ENCODE results near the gene HOXA11. TPM values are rescaled to one million over a fixed set of nuclear protein-coding genes. Genes with fewer than 3 reads are reported as not detected.

The HOXA11 gene
- total RNA-seq, 1 donor from 2014 or later, result not detected

DNA sequence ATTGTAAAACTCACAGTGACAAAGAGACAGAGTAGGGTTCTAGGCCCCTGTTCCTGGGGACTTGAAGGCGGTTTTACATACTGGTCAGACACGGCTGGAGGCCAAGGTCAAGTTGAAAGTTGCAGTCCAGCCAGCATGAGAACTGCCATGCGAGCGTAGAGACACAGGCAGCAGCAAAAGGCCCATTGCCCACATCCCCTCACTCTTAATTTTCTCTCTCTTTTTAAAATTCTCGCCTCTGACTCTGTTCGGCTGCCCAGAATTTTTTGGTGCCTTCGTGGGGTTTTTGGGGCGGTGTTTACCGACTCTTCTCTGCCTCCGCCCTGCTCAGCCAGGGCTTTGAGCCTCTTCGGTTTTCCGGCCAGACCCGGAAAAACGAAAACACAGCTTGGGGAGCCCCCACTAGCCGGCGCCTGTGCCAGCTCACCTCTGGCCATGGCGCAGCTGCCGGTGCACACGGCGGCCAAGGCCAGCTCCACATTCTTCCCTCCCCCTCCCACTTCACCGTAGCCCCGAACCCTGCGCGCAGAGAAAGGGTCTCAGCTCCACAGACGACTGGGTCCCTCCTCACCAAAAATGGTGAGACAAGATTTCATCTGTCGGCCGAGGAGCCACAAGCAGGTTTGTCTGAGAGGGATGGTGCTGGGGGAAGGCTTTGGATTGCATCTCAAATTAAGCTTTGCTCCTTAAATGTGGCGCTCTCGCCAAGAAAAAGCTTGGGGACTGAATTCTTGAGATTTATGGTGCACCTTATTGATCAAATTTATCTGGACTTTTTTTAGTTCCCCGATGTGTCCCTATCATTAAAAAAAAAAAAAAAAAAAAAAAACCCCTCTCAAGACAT is 17.2 kb upstream of the HOXA11 start:
- intact Hi-C loops (cut with micrococcal nuclease), result no loop called here
- Mint-ChIP-seq H3K4me3 (no peak overlapping the region), H3K27me3 (peaks cover 84% of the 10 kb centered on the region), H3K36me3 (ENCODE audit: low read depth) (peaks cover 5% of the 10 kb centered on the region), H3K4me1 (peaks cover 13% of the 10 kb centered on the region), H3K9me3 (no peaks in the 10 kb centered on the region), H3K27ac (no peak overlapping the region)
- no peak for DNase-seq

DNA sequence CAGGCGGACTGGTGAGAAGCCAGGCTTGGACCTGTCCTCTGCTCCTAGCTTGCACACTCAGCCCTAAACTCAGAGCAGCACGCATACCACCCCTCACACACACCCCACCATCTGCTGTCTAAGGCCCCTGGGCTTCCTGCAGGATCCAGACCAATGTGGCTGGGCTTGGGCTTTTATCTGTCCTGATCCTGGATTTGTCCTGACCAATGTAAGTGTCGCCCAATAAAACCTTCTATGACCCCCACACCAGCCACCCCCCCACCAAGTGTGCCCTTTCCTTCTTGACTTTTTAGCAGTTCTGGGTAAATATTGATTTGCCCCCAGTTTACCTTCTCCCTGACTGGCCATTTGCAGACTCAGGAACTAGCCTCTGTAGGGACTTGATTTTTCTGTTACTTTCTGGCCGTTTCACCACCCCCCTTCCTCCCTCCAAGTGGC is 16.6 kb upstream of the HOXA11 start:
- H3K4me3 Mint-ChIP-seq, result no peak overlapping the region
- H3K4me1 Mint-ChIP-seq, result peaks cover 13% of the 10 kb centered on the region

DNA sequence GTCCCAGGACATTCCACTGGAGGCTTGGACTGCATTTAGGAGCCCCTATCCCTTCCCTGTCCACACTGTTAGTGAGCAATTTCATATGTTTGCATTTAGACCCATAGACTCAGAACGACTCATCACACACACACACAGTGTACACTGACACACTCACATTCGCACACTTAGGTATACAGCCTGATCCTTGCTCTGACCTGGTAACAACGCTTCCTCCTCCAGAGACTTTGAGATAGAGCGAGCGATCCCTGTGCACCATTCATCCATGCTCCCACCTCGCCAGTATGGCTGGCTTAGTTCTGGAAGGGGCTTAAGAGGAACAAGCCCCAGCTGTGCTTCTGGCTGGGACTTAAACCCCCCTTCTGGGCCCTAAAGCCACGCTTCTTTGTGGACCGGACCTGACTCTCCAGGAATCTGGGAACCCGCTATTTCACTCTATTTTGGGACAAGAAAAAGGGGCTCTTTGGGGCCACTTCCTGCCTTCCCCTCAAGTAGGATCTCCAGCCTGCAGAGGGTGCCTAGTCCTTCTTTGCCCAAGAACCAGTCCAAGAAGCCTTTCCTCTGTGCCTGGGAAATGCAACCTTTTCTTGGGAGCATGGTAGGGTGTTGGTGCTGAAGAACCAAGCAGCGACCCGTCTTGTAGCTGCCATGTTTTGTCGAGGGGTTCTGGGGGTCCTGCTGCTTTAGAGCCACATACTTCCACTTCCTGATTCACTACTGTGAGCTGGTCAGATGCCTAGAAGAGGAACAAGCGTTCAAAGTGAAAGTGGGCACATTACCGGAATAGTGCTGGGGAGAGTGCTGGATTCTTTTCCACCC is 15.9 kb upstream of the HOXA11 start:
- no peaks in the 10 kb centered on the region for H3K9me3 Mint-ChIP-seq
- peaks cover 13% of the 10 kb centered on the region for H3K4me1 Mint-ChIP-seq
- peaks cover 5% of the 10 kb centered on the region for H3K36me3 Mint-ChIP-seq (ENCODE audit: low read depth)
- peak overlapping the region; percentile 28 for H3K4me3 Mint-ChIP-seq
- peak overlapping the region; percentile 84 for H3K27ac Mint-ChIP-seq
- H3K27me3 Mint-ChIP-seq, result peaks cover 82% of the 10 kb centered on the region
- intact Hi-C loops (cut with micrococcal nuclease), result no loop called here
- no peak for DNase-seq

More for the DNA sequence above, 16.6 kb upstream of the HOXA11 start:
- peaks cover 5% of the 10 kb centered on the region for H3K36me3 Mint-ChIP-seq (ENCODE audit: low read depth)
- intact Hi-C loops (cut with micrococcal nuclease), result no loop called here
- DNase-seq, result no peak
- H3K27me3 Mint-ChIP-seq, result peaks cover 83% of the 10 kb centered on the region
- H3K9me3 Mint-ChIP-seq, result no peaks in the 10 kb centered on the region
- H3K27ac Mint-ChIP-seq, result no peak overlapping the region

DNA sequence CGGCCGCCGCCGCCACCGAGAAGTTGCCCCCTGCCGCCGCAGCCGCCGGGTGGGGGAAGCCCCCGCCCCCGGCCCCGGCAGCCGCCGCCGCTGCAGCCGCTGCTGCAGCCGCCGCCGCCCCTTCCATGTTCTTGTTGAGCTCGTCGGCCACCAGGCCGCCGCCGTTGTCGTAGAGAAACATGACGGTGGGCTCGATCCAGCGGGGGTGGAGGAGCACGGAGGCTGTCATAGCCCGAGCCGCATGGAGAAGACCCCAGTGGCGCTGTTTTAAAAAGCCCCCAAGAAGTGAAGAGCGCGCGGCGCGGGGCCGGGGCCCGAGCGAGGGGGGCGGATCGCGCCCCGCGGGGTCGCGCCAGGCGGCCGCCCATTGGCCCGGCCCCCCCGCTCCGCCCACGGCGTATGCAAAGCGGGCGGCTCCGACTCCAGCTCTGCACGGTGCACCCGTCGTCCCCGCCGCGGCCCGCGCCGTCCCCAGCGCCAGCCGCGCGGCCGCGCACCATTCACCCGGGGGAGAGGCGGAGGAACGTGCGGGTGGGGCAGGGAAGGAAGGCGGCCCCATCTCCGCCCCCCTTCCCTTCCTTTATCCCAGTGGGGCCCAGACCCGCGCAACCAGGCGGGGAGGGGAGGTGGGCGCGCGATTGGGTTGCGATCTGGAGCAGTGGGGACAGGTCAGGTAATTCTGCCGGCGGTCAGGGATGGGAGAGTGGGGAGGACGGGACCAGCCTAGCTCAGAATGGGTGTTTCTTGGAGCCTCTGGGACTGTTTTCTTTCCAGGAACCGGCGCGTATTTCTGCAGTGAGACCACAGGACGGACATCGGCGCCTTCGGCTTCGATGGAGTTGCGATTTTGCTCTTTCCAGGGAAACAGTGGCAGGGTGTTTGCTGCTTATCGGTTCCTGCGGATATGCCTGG is 15.1 kb upstream of the HOXA11 start, which contains the start of gene HOXA13:
TSS of gene HOXA13 (minus strand) at position 243 of the 912 bp plus-strand sequence. CDS start at position 229, 14 bp downstream.
- DNase-seq, result no peak
- H3K36me3 Mint-ChIP-seq (ENCODE audit: low read depth), result peaks cover 5% of the 10 kb centered on the region
- peaks cover 13% of the 10 kb centered on the region for H3K4me1 Mint-ChIP-seq
- H3K27me3 Mint-ChIP-seq, result peaks cover 80% of the 10 kb centered on the region
- H3K9me3 Mint-ChIP-seq, result no peaks in the 10 kb centered on the region
- H3K27ac Mint-ChIP-seq, result peak within 1 kb of the TSS; percentile 84
- intact Hi-C loops (cut with micrococcal nuclease), result loop anchor here (2.0 to 5.0 kb wide), 4 partner anchors 15 to 897 kb away; partner anchors contain the start of gene HOXA11
- peak within 1 kb of the TSS; percentile 44 for H3K4me3 Mint-ChIP-seq

DNA sequence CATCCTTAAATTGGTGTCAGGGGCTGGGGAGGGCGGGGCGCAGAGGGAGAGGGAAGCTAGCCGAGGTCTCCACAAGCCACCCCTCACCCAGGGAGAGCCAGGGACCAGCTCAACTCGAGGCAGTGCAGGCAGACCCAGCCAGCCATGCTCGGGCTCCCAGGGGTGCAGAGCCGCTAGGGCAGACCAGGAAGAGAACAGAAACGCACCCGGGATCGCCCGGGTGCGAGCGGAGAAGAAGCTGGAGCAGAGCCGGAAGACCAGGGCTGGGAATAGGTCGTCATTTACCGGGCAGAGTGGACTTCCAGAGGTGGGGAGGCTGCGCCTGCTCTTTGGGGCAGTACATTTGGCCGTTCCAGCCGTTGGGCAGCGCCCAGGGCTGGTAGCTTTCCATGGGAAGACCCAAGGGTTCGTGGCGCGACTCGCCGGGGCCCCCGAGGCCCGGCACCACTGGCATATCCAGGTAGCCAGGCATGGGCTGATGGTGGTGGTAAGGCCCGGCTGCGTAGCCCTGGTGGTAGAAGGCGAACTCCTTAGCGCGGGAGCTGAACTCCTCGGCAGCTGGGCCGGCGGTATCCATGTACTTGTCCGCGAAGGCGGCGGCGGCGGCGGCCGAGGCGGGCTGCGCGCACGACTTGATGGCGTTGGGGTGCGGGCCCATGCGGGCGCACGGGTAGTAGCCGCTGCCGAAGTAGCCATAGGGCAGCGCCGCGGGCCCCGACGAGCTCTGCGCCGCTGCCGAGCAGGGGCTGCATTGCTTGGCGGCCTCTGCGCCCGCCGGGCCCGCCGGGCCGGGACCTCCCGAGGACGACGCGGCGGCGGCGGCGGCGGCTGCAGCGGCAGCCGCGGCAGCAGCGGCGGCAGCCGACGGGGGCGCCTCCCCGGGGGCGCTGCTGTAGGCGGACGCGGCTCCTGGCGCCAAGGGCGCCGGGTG is 14.1 kb upstream of the HOXA11 start:
- no peaks in the 10 kb centered on the region for H3K9me3 Mint-ChIP-seq
- peaks cover 5% of the 10 kb centered on the region for H3K36me3 Mint-ChIP-seq (ENCODE audit: low read depth)
- peak overlapping the region; percentile 44 for H3K4me3 Mint-ChIP-seq
- intact Hi-C loops (cut with micrococcal nuclease), result loop anchor here (2.0 to 5.0 kb wide), 4 partner anchors 14 to 898 kb away; partner anchors contain the start of gene HOXA11
- H3K4me1 Mint-ChIP-seq, result peaks cover 11% of the 10 kb centered on the region
- peak; percentile 60 for DNase-seq
- H3K27me3 Mint-ChIP-seq, result peaks cover 80% of the 10 kb centered on the region
- peak overlapping the region; percentile 78 for H3K27ac Mint-ChIP-seq

DNA sequence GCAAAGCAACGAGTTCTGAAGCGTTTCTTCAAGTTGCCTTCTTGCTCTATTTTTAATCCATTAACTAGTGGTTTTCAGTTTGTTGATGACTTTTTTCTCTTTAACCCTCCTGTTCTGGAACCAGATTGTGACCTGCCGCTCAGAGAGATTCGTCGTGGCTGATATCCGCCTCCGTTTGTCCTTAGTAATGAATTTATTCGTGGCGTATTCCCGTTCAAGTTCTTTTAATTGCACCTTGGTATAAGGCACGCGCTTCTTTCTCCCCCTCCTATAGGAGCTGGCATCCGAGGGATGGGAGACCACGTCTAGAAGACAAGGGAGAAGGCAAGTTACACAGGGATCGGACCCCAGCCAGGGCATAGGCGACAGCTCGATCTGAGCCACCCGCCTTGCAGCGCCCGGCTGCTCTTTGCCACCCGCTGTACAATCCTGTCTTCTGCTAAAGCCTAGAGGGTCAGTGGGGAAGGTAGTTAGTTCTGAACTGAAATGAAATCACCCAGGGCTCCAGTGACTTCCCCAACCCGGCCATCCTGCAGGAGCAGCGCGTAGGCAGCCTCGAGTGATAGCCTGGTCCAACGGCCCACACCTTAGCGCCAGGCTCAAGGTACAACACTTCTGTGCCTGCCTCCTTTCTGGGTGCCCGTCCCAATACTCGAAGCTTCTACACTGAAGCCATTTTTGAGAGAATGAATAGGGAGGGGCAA is 13.3 kb upstream of the HOXA11 start:
- peaks cover 5% of the 10 kb centered on the region for H3K36me3 Mint-ChIP-seq (ENCODE audit: low read depth)
- intact Hi-C loops (cut with micrococcal nuclease), result loop anchor here (2.0 to 5.0 kb wide), 4 partner anchors 13 to 899 kb away; partner anchors contain the start of gene HOXA11
- no peaks in the 10 kb centered on the region for H3K9me3 Mint-ChIP-seq
- H3K4me3 Mint-ChIP-seq, result no peak overlapping the region
- peaks cover 81% of the 10 kb centered on the region for H3K27me3 Mint-ChIP-seq
- DNase-seq, result no peak
- peaks cover 11% of the 10 kb centered on the region for H3K4me1 Mint-ChIP-seq
- H3K27ac Mint-ChIP-seq, result peak overlapping the region; percentile 22

DNA sequence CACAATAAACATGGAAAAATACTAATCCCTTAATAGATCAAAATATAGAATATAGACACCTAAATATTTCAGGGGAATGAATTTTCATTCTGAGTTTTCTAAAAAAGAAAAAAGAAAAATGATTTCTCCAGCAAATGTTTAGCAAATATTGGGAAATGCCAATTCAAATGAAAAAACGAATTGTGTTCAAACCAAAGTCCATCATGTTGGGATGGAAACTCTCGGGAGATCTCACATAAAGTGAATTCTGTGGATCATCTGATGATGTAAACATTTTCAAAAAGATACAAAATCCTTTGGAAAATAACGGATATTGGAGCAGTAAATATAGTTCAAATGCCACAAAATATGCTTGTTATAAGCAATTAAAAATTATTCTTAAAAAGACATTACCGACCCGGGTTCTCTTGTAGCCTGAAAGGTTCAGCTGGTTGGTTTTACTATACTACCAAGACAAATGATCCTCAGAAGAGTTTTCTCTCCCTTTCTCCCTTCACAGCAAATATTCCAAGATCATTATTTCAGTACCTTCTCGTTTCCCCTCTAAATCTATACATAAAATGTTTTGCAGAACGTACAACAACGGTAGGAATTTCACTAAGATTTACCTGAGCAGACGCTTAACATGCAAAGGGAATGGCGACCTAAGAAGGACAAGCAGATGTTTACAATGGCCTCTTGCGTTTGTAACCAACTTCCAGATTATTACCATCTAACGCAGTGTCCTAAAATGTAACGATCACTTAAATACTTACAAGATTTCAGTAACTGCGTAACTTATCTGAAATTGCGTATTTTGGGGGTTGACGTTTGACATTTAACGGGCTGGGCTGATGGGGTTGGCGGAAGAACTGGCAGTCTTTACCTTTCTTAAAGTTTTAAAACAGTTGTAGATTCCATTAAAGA is 12.4 kb upstream of the HOXA11 start:
- Mint-ChIP-seq H3K4me1 (peaks cover 11% of the 10 kb centered on the region), H3K9me3 (no peaks in the 10 kb centered on the region), H3K27ac (no peak overlapping the region), H3K36me3 (ENCODE audit: low read depth) (peaks cover 5% of the 10 kb centered on the region), H3K27me3 (peaks cover 77% of the 10 kb centered on the region), H3K4me3 (no peak overlapping the region)
- no peak for DNase-seq
- intact Hi-C loops (cut with micrococcal nuclease), result loop anchor here (2.0 to 5.0 kb wide), 7 partner anchors 13 to 900 kb away; partner anchors contain the start of genes EVX1 and HOXA11

DNA sequence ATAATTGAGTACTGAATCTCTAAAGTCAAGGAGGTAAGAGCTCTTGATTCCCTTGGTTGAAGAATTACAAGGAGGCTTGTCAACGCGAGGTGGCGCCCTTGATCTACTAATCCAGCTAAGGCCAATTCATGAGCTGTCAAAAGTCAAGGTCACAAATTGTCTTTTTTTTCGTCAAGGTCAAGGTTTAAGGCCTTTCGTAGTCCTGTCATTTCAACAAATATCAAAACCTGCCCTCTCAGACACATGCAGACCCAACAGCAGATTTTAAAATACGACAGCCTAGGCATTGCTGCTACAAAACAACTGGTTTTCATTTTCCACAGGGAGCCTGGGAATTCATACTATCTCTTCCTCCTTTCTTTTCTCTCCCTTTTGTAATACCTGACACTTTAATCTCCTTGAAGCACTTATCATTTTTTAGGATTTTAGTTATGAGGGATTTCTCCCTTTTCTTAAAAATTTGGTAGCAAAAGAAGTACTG is 11.3 kb upstream of the HOXA11 start:
- peaks cover 6% of the 10 kb centered on the region for H3K4me1 Mint-ChIP-seq

DNA sequence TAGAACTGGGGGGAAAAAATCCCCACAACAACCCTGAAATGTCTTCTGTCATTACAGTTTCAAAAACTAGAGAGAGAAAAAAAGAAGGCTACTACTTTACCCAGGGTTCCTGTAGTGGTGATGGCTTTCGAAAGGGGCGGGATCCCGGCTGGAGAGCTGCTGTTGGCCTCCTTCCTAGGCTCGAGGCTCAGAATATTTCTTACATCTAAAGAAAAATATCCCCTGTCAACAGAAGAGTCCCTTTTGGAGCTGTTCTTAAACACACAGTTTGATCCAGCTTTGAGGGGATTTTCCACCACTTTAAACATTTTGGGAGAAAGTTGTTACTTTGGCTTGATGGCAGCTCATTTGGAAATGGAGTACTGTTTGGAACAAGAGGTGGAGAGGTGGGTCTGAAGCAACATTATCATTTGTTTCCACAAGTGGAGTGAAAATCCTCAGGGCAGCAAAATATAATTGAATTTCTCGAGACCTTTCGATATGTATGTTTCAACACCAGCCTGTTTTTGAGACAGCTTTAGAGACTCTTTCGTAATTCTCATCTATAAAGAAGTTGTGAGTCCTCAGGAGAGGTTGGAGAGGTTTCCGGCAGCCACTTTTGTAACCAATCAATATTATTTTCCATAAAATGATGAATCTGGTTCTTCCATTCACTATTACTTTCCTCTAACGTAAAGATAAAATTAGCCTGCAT is 9.8 kb upstream of the HOXA11 start:
- H3K36me3 Mint-ChIP-seq (ENCODE audit: low read depth), result peaks cover 2% of the 10 kb centered on the region
- H3K4me1 Mint-ChIP-seq, result no peaks in the 10 kb centered on the region
- no peak overlapping the region for H3K27ac Mint-ChIP-seq
- peaks cover 78% of the 10 kb centered on the region for H3K27me3 Mint-ChIP-seq
- intact Hi-C loops (cut with micrococcal nuclease), result loop anchor here (5.0 kb wide), 2 partner anchors 587 to 902 kb away; no protein-coding TSS in a partner anchor
- H3K4me3 Mint-ChIP-seq, result no peak overlapping the region
- no peak for DNase-seq
- no peaks in the 10 kb centered on the region for H3K9me3 Mint-ChIP-seq

More for the DNA sequence above, 11.3 kb upstream of the HOXA11 start:
- Mint-ChIP-seq H3K9me3 (no peaks in the 10 kb centered on the region), H3K4me3 (no peak overlapping the region), H3K27ac (no peak overlapping the region), H3K27me3 (peaks cover 75% of the 10 kb centered on the region), H3K36me3 (ENCODE audit: low read depth) (peaks cover 5% of the 10 kb centered on the region)
- DNase-seq, result peak; percentile 93
- intact Hi-C loops (cut with micrococcal nuclease), result loop anchor here (1.0 to 5.0 kb wide), 8 partner anchors 24 to 901 kb away; partner anchors contain the start of gene EVX1

DNA sequence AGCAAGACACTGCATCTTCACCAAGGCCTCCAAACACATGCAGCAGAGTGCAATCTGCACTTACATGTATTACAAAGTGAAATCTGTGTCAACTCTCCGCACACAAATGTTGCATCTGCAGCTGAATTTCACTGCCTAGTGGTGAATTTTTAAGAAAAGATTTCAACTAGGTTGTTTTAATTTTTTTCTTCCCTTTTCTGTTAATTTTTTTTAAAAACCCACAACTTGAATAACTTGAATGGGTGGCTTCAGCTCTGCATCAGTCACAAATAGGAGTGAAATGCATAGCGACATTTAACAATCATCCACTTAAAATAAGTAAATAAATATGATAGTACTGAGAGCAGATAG is 8.9 kb upstream of the HOXA11 start:
- Mint-ChIP-seq H3K4me3 (no peak overlapping the region), H3K9me3 (no peaks in the 10 kb centered on the region), H3K27me3 (peaks cover 83% of the 10 kb centered on the region), H3K27ac (no peak overlapping the region), H3K4me1 (no peaks in the 10 kb centered on the region), H3K36me3 (ENCODE audit: low read depth) (peaks cover 2% of the 10 kb centered on the region)
- no peak for DNase-seq
- intact Hi-C loops (cut with micrococcal nuclease), result no loop called here
